Measurements from ENCODE around the gene TBC1D7.

- TF ChIP-seq, protein P1, sequence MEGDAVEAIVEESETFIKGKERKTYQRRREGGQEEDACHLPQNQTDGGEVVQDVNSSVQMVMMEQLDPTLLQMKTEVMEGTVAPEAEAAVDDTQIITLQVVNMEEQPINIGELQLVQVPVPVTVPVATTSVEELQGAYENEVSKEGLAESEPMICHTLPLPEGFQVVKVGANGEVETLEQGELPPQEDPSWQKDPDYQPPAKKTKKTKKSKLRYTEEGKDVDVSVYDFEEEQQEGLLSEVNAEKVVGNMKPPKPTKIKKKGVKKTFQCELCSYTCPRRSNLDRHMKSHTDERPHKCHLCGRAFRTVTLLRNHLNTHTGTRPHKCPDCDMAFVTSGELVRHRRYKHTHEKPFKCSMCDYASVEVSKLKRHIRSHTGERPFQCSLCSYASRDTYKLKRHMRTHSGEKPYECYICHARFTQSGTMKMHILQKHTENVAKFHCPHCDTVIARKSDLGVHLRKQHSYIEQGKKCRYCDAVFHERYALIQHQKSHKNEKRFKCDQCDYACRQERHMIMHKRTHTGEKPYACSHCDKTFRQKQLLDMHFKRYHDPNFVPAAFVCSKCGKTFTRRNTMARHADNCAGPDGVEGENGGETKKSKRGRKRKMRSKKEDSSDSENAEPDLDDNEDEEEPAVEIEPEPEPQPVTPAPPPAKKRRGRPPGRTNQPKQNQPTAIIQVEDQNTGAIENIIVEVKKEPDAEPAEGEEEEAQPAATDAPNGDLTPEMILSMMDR (IDR thresholded peaks at IDR 0.05 in 4 of 5, conservative IDR thresholded peaks at IDR 0.05 in 1 of 5) = no peak
- no peak for TF ChIP-seq POLR2A (IDR thresholded peaks at IDR 0.05)
Observed at GRCh38 chr6:13373919-13374318, 45.6 kb upstream of the TBC1D7 start.
